Activated T-helper 1 cell treated with anti-CD3 and anti-CD28 coated beads, Interleukin-12 subunit alpha, Interleukin-12 subunit beta, Interleukin-2, Interleukin-4 antibody, amounts not matched to agents 30 ng/mL and 10 ng/mL and 1 ng/mL, durations not matched to agents 14 hours and 24 hours and 36 hours (primary cell): ENCODE data around the gene STXBP3. TPM values are rescaled to one million over a fixed set of nuclear protein-coding genes. Genes with fewer than 3 reads are reported as not detected.

Experiments used
- DNase-seq: peaks from one replicate; pipeline ENCODE4 v3.0.0; 2021; ENCODE audit warnings: low spot score
- H3K27ac Mint-ChIP-seq: one replicate; pipeline ENCODE4 v1.8.0; 2021; ENCODE audit warnings: mild to moderate bottlenecking, mixed read lengths
- H3K27me3 Mint-ChIP-seq: one replicate; pipeline ENCODE4 v1.8.0; 2022; ENCODE audit warnings: mild to moderate bottlenecking, moderate library complexity, mixed read lengths; ENCODE audit not compliant: insufficient read depth
- H3K36me3 Mint-ChIP-seq: one replicate; pipeline ENCODE4 v1.8.0; 2021; ENCODE audit warnings: low read depth, mixed read lengths
- H3K4me1 Mint-ChIP-seq: one replicate; pipeline ENCODE4 v1.8.0; 2021; ENCODE audit warnings: low read depth, mixed read lengths
- H3K4me3 Mint-ChIP-seq: one replicate; pipeline ENCODE4 v1.8.0; 2021; ENCODE audit warnings: mild to moderate bottlenecking, moderate library complexity, mixed read lengths
- H3K9me3 Mint-ChIP-seq: one replicate; pipeline ENCODE4 v1.8.0; 2021; ENCODE audit warnings: mixed read lengths
- intact Hi-C: fragments of 100-400 bp; cut with micrococcal nuclease; formaldehyde crosslinking; loops from one replicate; pipeline ENCODE4 v1.15.1; 2024
- total RNA-seq: library from RNA; stranded (reverse); gene quantifications from 2 replicates; pipeline ENCODE4 v1.2.3, GENCODE V29; 2022

Gene STXBP3
- total RNA-seq, 1 donor from 2014 or later = 39.6 TPM

GRCh38 chr1:108843390-108844137 is 97.1 kb downstream of the STXBP3 start:
- intact Hi-C loops = no loop called here
- H3K9me3 Mint-ChIP-seq = no peaks in the 10 kb centered on the region

GRCh38 chr1:108845446-108845845 is 99.0 kb downstream of the STXBP3 start:
- Mint-ChIP-seq H3K4me3 (no peak overlapping the region), H3K27ac (no peak overlapping the region), H3K36me3 (no peaks in the 10 kb centered on the region), H3K4me1 (no peaks in the 10 kb centered on the region), H3K27me3 (peaks cover 20% of the 10 kb centered on the region), H3K9me3 (no peaks in the 10 kb centered on the region)
- intact Hi-C loops = no loop called here
- DNase-seq = no peak

More at GRCh38 chr1:108843390-108844137, 97.1 kb downstream of the STXBP3 start:
- no peaks in the 10 kb centered on the region for H3K4me1 Mint-ChIP-seq
- no peak overlapping the region for H3K27ac Mint-ChIP-seq
- no peaks in the 10 kb centered on the region for H3K36me3 Mint-ChIP-seq
- peaks cover 27% of the 10 kb centered on the region for H3K27me3 Mint-ChIP-seq
- H3K4me3 Mint-ChIP-seq = no peak overlapping the region
- no peak for DNase-seq

GRCh38 chr1:108845991-108846390 is 99.5 kb downstream of the STXBP3 start:
- Mint-ChIP-seq H3K36me3 (no peaks in the 10 kb centered on the region), H3K4me1 (no peaks in the 10 kb centered on the region), H3K9me3 (no peaks in the 10 kb centered on the region), H3K27me3 (peaks cover 21% of the 10 kb centered on the region), H3K27ac (no peak overlapping the region), H3K4me3 (no peak overlapping the region)
- intact Hi-C loops = no loop called here
- no peak for DNase-seq

- H3K4me1 Mint-ChIP-seq = peaks cover 5% of the 10 kb centered on the region
- H3K4me3 Mint-ChIP-seq = no peak overlapping the region
- H3K27ac Mint-ChIP-seq = no peak overlapping the region
- intact Hi-C loops = no loop called here
- no peak for DNase-seq
- no peaks in the 10 kb centered on the region for H3K36me3 Mint-ChIP-seq
- H3K9me3 Mint-ChIP-seq = no peaks in the 10 kb centered on the region
- peaks cover 14% of the 10 kb centered on the region for H3K27me3 Mint-ChIP-seq
Measured at GRCh38 chr1:108847494-108847893, 101.0 kb downstream of the STXBP3 start.

GRCh38 chr1:108848806-108849205 is 102.3 kb downstream of the STXBP3 start:
- H3K27ac Mint-ChIP-seq = no peak overlapping the region
- H3K4me3 Mint-ChIP-seq = no peak overlapping the region
- H3K4me1 Mint-ChIP-seq = peaks cover 9% of the 10 kb centered on the region
- peaks cover 19% of the 10 kb centered on the region for H3K27me3 Mint-ChIP-seq
- no peaks in the 10 kb centered on the region for H3K9me3 Mint-ChIP-seq
- H3K36me3 Mint-ChIP-seq = peaks cover 2% of the 10 kb centered on the region
- no peak for DNase-seq
- intact Hi-C loops = no loop called here

- Mint-ChIP-seq H3K9me3 (no peaks in the 10 kb centered on the region), H3K4me1 (peaks cover 9% of the 10 kb centered on the region), H3K36me3 (peaks cover 2% of the 10 kb centered on the region), H3K27ac (no peak overlapping the region), H3K27me3 (peaks cover 21% of the 10 kb centered on the region), H3K4me3 (no peak overlapping the region)
- DNase-seq = no peak
- intact Hi-C loops = no loop called here
Measured at GRCh38 chr1:108850929-108851328, 104.5 kb downstream of the STXBP3 start.

GRCh38 chr1:108851567-108851966 is 105.1 kb downstream of the STXBP3 start:
- intact Hi-C loops = no loop called here
- DNase-seq = no peak
- H3K36me3 Mint-ChIP-seq = peaks cover 2% of the 10 kb centered on the region
- no peaks in the 10 kb centered on the region for H3K9me3 Mint-ChIP-seq
- no peak overlapping the region for H3K4me3 Mint-ChIP-seq
- peaks cover 9% of the 10 kb centered on the region for H3K4me1 Mint-ChIP-seq
- no peak overlapping the region for H3K27ac Mint-ChIP-seq
- peaks cover 22% of the 10 kb centered on the region for H3K27me3 Mint-ChIP-seq

GRCh38 chr1:108852221-108852975 is 105.9 kb downstream of the STXBP3 start:
- intact Hi-C loops = no loop called here
- no peak for DNase-seq

GRCh38 chr1:108854221-108855019 is 107.9 kb downstream of the STXBP3 start:
- H3K27ac Mint-ChIP-seq = no peak overlapping the region
- peaks cover 9% of the 10 kb centered on the region for H3K4me1 Mint-ChIP-seq
- no peak overlapping the region for H3K4me3 Mint-ChIP-seq
- H3K9me3 Mint-ChIP-seq = no peaks in the 10 kb centered on the region
- H3K36me3 Mint-ChIP-seq = peaks cover 2% of the 10 kb centered on the region
- H3K27me3 Mint-ChIP-seq = peaks cover 24% of the 10 kb centered on the region
- intact Hi-C loops = no loop called here
- no peak for DNase-seq

More at GRCh38 chr1:108852221-108852975, 105.9 kb downstream of the STXBP3 start:
- Mint-ChIP-seq H3K9me3 (no peaks in the 10 kb centered on the region), H3K4me1 (peaks cover 9% of the 10 kb centered on the region), H3K36me3 (peaks cover 2% of the 10 kb centered on the region), H3K4me3 (no peak overlapping the region), H3K27me3 (peaks cover 23% of the 10 kb centered on the region), H3K27ac (no peak overlapping the region)

GRCh38 chr1:108856994-108857393 is 110.5 kb downstream of the STXBP3 start, which contains the start of gene AKNAD1:
Gene AKNAD1, minus strand, starts transcription at chr1:108857094. Its CDS starts 4,430 bp downstream, at chr1:108852664.
- Mint-ChIP-seq H3K36me3 (peaks cover 2% of the 10 kb centered on the region), H3K4me3 (no peak within 1 kb of the TSS), H3K27ac (no peak within 1 kb of the TSS), H3K9me3 (no peaks in the 10 kb centered on the region), H3K27me3 (peaks cover 20% of the 10 kb centered on the region), H3K4me1 (peaks cover 8% of the 10 kb centered on the region)
- no peak for DNase-seq
- intact Hi-C loops = no loop called here

- Mint-ChIP-seq H3K4me3 (no peak overlapping the region), H3K36me3 (no peaks in the 10 kb centered on the region), H3K27ac (no peak overlapping the region), H3K27me3 (peaks cover 16% of the 10 kb centered on the region), H3K9me3 (no peaks in the 10 kb centered on the region), H3K4me1 (no peaks in the 10 kb centered on the region)
- intact Hi-C loops = no loop called here
- no peak for DNase-seq
Measured at GRCh38 chr1:108858230-108858950, 111.9 kb downstream of the STXBP3 start.
